AG04450 (cell line): ENCODE data around the gene TSPYL1. TPM values are rescaled to one million over a fixed set of nuclear protein-coding genes. Genes with fewer than 3 reads are reported as not detected.

Experiments used
- CTCF ChIA-PET: fragments of 300-600, 350-600 bp; formaldehyde crosslinking; extraction: SDS; loops from one replicate; lab custom pipeline; 2022; ENCODE audit warnings: antibody characterized with exemption, inconsistent platforms; lab: Charles Lee
- POLR2A ChIA-PET: fragments of 350-600 bp; formaldehyde crosslinking; extraction: SDS; loops from one replicate; lab custom pipeline; 2021; ENCODE audit warnings: antibody characterized with exemption, inconsistent platforms; lab: Yijun Ruan, JAX
- DNase-seq: peaks from one replicate; pipeline ENCODE4 v3.0.0-alpha.2; 2011; ENCODE audit warnings: low read depth, low spot score
- H3K27ac ChIP-seq: one replicate; pipeline ENCODE4 v1.5.1; 2012; ENCODE audit warnings: low read depth, low read length, control low read depth
- H3K27me3 ChIP-seq: one replicate; pipeline ENCODE4 v1.6.0; 2012; ENCODE audit warnings: low read length; ENCODE audit not compliant: control insufficient read depth, insufficient read depth
- H3K4me3 ChIP-seq: 2 replicates; pipeline ENCODE4 v1.5.1; 2011; ENCODE audit warnings: mild to moderate bottlenecking, low read depth, low read length, control low read depth
- H3K9me3 ChIP-seq: 2 replicates; pipeline ENCODE4 v1.5.1; 2012; ENCODE audit warnings: low read length; ENCODE audit not compliant: control insufficient read depth, insufficient read depth
- polyA minus RNA-seq: library from RNA; depleted of rRNA, polyadenylated mRNA; stranded (reverse); fragments of >200 nt; gene quantifications from 2 replicates; pipeline ENCODE4 v1.2.3, GENCODE V29; 2011; rRNA and poly(A)+ RNA removed
- polyA plus RNA-seq: library from polyadenylated mRNA; depleted of rRNA; stranded (reverse); fragments of >200 nt; gene quantifications from 2 replicates; pipeline ENCODE4 v1.2.3, GENCODE V29; 2011; rRNA removed
- TF ChIP-seq, protein P1 (sequence below): IDR thresholded peaks from 2 replicates; pipeline ENCODE4 v1.5.1; 2011; ENCODE audit warnings: low read depth, low read length, control low read depth, inconsistent platforms

The TSPYL1 gene
- polyA plus RNA-seq (65.9 and 71.9 TPM in 2 replicates), polyA minus RNA-seq (100 and 123 TPM in 2 replicates)

- CTCF ChIA-PET = interaction anchor here (0.9 to 5.4 kb wide), 7 partner anchors 8 to 281 kb away, joined by 3 to 66 read pairs (median 15); no protein-coding TSS in a partner anchor
- Histone ChIP-seq H3K27me3 (no peaks in the 10 kb centered on the region), H3K9me3 (no peaks in the 10 kb centered on the region; the same call in 1 of the 2 replicates), H3K27ac (peak within 1 kb of the TSS; percentile 97), H3K4me3 (peak within 1 kb of the TSS; percentile 88)
- peak; percentile 92 for DNase-seq
- TF ChIP-seq, protein P1, sequence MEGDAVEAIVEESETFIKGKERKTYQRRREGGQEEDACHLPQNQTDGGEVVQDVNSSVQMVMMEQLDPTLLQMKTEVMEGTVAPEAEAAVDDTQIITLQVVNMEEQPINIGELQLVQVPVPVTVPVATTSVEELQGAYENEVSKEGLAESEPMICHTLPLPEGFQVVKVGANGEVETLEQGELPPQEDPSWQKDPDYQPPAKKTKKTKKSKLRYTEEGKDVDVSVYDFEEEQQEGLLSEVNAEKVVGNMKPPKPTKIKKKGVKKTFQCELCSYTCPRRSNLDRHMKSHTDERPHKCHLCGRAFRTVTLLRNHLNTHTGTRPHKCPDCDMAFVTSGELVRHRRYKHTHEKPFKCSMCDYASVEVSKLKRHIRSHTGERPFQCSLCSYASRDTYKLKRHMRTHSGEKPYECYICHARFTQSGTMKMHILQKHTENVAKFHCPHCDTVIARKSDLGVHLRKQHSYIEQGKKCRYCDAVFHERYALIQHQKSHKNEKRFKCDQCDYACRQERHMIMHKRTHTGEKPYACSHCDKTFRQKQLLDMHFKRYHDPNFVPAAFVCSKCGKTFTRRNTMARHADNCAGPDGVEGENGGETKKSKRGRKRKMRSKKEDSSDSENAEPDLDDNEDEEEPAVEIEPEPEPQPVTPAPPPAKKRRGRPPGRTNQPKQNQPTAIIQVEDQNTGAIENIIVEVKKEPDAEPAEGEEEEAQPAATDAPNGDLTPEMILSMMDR = 0 out of 2 replicates have a peak, but pooled peaks have one; percentile 6
- POLR2A ChIA-PET = interaction anchor here (0.6 to 2.5 kb wide), 9 partner anchors 10 to 285 kb away, joined by 3 to 15 read pairs (median 4); partner anchors contain the start of genes DSE and TSPYL4
Observed at GRCh38 chr6:116279232-116280160, at the start of gene TSPYL1. Gene TSPYL1 (minus strand): TSS chr6:116279930. CDS start chr6:116279830, 100 bp downstream.

DNA sequence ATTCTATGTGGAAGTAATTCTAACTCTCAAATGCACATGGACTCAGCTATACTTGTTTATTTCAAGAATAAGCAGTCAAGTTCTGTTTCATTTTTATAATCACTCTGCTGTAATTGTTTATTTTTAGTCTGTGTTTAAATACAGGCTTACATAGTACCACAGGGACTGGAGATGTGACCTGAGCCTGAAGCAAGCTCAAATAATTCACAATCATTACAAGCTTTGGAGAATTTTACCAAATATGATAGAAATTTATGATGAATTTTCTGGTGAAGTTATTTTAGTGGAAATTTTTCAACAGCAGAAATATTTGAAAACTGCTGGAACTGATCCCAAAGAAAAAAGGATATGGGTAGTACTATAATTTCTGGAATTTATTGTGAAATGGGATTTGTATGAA lies 49.4 kb upstream of the TSPYL1 start:
- TF ChIP-seq, protein P1 = no peak
- POLR2A ChIA-PET = interaction anchor here (1.1 to 1.2 kb wide), 2 partner anchors 24 to 42 kb away, joined by 4 read pairs; no protein-coding TSS in a partner anchor
- DNase-seq = no peak
- H3K27ac ChIP-seq = no peak overlapping the region
- no peak overlapping the region for H3K4me3 ChIP-seq
- H3K27me3 ChIP-seq = no peaks in the 10 kb centered on the region
- no peaks in the 10 kb centered on the region for H3K9me3 ChIP-seq
- CTCF ChIA-PET = interaction anchor here (0.9 to 2.5 kb wide), 2 partner anchors 41 to 60 kb away, joined by 3 to 7 read pairs; no protein-coding TSS in a partner anchor

GRCh38 chr6:116328528-116328903 lies 48.8 kb upstream of the TSPYL1 start:
- Histone ChIP-seq H3K4me3 (no peak overlapping the region), H3K27ac (no peak overlapping the region), H3K27me3 (no peaks in the 10 kb centered on the region), H3K9me3 (no peaks in the 10 kb centered on the region)
- POLR2A ChIA-PET = interaction anchor here (1.1 to 1.2 kb wide), 2 partner anchors 24 to 43 kb away, joined by 4 read pairs; no protein-coding TSS in a partner anchor
- TF ChIP-seq, protein P1 = no peak
- no peak for DNase-seq
- CTCF ChIA-PET = interaction anchor here (0.9 to 2.5 kb wide), 2 partner anchors 41 to 60 kb away, joined by 3 to 7 read pairs; no protein-coding TSS in a partner anchor

GRCh38 chr6:116327803-116328527 lies 48.2 kb upstream of the TSPYL1 start:
- H3K27me3 ChIP-seq = no peaks in the 10 kb centered on the region
- ChIA-PET CTCF (interaction anchor here (2.5 kb wide), 1 partner anchor 59 kb away, joined by 7 read pairs; no protein-coding TSS in a partner anchor), POLR2A (no interaction called here)
- TF ChIP-seq, protein P1 = no peak
- no peaks in the 10 kb centered on the region for H3K9me3 ChIP-seq
- DNase-seq = no peak
- no peak overlapping the region for H3K27ac ChIP-seq
- H3K4me3 ChIP-seq = no peak overlapping the region
